H1 (cell line): ENCODE measurements around the gene CENATAC. TPM values are rescaled to one million over a fixed set of nuclear protein-coding genes. Genes with fewer than 3 reads are reported as not detected.

Experiments used
- ASH2L ChIP-seq: fragments of 200-600, 300-600 bp; sonication (generic); IDR thresholded peaks from one replicate; pipeline ENCODE4 v1.7.1; 2017; ENCODE audit warnings: low read length
- ATF3 ChIP-seq: IDR thresholded peaks from 2 replicates; pipeline ENCODE4 v1.6.1; 2011; ENCODE audit warnings: low read depth, mild to moderate bottlenecking, low read length; ENCODE audit not compliant: insufficient read depth
- CBX8 ChIP-seq: fragments of 300-800, 300-1000 bp; sonication (generic); IDR thresholded peaks from 2 replicates; pipeline ENCODE4 v1.7.1; 2016; ENCODE audit warnings: low read depth, low read length, borderline replicate concordance
- EGR1 ChIP-seq: IDR thresholded peaks from 2 replicates; pipeline ENCODE4 v1.6.1; 2011; ENCODE audit warnings: low read depth, low read length, borderline replicate concordance
- JUN ChIP-seq: IDR thresholded peaks from 2 replicates; pipeline ENCODE4 v1.6.1; 2011; ENCODE audit warnings: low read depth, mild to moderate bottlenecking, improper control_type of control experiment, low read length
- MAX ChIP-seq: IDR thresholded peaks from 2 replicates; pipeline ENCODE4 v1.6.1; 2012; ENCODE audit warnings: inconsistent platforms
- RXRA ChIP-seq: IDR thresholded peaks from 2 replicates; pipeline ENCODE4 v1.6.1; 2011; ENCODE audit warnings: low read depth, mild to moderate bottlenecking, low read length, moderate library complexity; ENCODE audit not compliant: insufficient read depth
- SIN3A ChIP-seq, 2 experiments: IDR thresholded peaks in 1 of 2; conservative IDR thresholded peaks in 1 of 2; 2 replicates each; pipeline ENCODE4 v1.6.1; 2011 to 2012; ENCODE audit warnings: low read length in 2 of 2, improper control_type of control experiment in 1 of 2, low read depth in 1 of 2, mild to moderate bottlenecking in 1 of 2
- polyA plus RNA-seq, 7 experiments: library from polyadenylated mRNA; depleted of rRNA in 3 of 7; stranded (reverse) in 5 of 7; unstranded in 2 of 7; fragments of >200 nt in 5 of 7; fragments of 200-250 nt in 2 of 7; gene quantifications; 1 replicate in 5 of 7; 2 replicates in 1 of 7; 4 replicates in 1 of 7; pipeline versions ENCODE4 v1.2.1 to v1.2.3, GENCODE V29; 2011 to 2013; ENCODE audit warnings: missing spikeins in 2 of 7, mixed read lengths in 2 of 7
- total RNA-seq: library from RNA; stranded (reverse); fragmentation: NEBNext Ultra II Directional; extraction: Animal tissue kit (Norgen Biotek cat#: 25700); gene quantifications from 2 replicates; pipeline ENCODE4 v1.2.1, GENCODE V29; 2021

Gene CENATAC
- total and polyA plus RNA-seq, 2 of the 8 experiments (the other 6 are each of a cell fraction or from before 2014, with no cell fraction given) = 22.7 to 36.4 TPM

GRCh38 chr11:119046489-119046888 lies 48.6 kb downstream of the CENATAC start (continued):
- no peak for TF ChIP-seq ASH2L
- no peak for TF ChIP-seq SIN3A (conservative IDR thresholded peaks at IDR 0.05 in 1 of 2, IDR thresholded peaks at IDR 0.05 in 1 of 2; ENCODE audit: low read depth in 1 of 2, low read length in 2 of 2)
- no peak for TF ChIP-seq ATF3
- no peak for TF ChIP-seq EGR1
- no peak for TF ChIP-seq JUN
- TF ChIP-seq RXRA = no peak
- no peak for TF ChIP-seq MAX
- no peak for TF ChIP-seq CBX8
- TF ChIP-seq, all 59 proteins: peak for 0
